Astrocyte of the cerebellum (primary cell): ENCODE results near the gene WLS.

Source experiments
- DNase-seq: peaks from one replicate; pipeline ENCODE4 v3.0.0-alpha.2; 2011; ENCODE audit warnings: low read depth
- H3K4me3 ChIP-seq: 2 replicates; pipeline ENCODE4 v1.5.1; 2011; ENCODE audit warnings: mild to moderate bottlenecking, low read depth, low read length, moderate library complexity
- in situ Hi-C: cut with HindIII; loops from 2 replicates; pipeline ENCODE4 v1.10.0; 2017; ENCODE audit warnings: low sequenced_read_pairs
- TF ChIP-seq, protein P1 (sequence below): IDR thresholded peaks from 2 replicates; pipeline ENCODE4 v1.5.1; 2012; ENCODE audit warnings: low read length, low read depth, moderate library complexity, mild to moderate bottlenecking; ENCODE audit errors: missing control alignments

WLS gene

DNA sequence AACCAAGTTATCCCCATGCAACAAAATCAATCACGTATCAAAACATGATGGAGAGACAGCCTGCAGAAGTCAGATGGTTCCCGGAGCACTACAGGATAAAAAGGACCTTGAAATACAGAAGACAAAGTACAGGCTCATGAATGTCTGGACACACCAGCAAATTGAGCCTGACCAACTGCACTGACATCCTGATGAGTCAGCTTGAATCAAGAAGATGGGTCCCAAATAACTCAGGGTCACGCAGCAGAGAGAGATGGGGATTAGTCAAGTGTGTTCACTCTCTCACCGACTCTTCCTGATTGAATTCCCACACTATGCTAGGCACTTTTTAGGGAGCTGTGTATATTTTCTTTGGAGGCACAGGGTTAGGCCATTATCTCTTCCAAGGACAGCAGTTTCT is 110.8 kb downstream of the WLS start:
- TF ChIP-seq, protein P1, sequence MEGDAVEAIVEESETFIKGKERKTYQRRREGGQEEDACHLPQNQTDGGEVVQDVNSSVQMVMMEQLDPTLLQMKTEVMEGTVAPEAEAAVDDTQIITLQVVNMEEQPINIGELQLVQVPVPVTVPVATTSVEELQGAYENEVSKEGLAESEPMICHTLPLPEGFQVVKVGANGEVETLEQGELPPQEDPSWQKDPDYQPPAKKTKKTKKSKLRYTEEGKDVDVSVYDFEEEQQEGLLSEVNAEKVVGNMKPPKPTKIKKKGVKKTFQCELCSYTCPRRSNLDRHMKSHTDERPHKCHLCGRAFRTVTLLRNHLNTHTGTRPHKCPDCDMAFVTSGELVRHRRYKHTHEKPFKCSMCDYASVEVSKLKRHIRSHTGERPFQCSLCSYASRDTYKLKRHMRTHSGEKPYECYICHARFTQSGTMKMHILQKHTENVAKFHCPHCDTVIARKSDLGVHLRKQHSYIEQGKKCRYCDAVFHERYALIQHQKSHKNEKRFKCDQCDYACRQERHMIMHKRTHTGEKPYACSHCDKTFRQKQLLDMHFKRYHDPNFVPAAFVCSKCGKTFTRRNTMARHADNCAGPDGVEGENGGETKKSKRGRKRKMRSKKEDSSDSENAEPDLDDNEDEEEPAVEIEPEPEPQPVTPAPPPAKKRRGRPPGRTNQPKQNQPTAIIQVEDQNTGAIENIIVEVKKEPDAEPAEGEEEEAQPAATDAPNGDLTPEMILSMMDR = no peak
- DNase-seq = no peak
- H3K4me3 ChIP-seq = no peak overlapping the region
- in situ Hi-C loops = loop anchor here (25.0 kb wide), 1 partner anchor 584 kb away; no protein-coding TSS in a partner anchor

DNA sequence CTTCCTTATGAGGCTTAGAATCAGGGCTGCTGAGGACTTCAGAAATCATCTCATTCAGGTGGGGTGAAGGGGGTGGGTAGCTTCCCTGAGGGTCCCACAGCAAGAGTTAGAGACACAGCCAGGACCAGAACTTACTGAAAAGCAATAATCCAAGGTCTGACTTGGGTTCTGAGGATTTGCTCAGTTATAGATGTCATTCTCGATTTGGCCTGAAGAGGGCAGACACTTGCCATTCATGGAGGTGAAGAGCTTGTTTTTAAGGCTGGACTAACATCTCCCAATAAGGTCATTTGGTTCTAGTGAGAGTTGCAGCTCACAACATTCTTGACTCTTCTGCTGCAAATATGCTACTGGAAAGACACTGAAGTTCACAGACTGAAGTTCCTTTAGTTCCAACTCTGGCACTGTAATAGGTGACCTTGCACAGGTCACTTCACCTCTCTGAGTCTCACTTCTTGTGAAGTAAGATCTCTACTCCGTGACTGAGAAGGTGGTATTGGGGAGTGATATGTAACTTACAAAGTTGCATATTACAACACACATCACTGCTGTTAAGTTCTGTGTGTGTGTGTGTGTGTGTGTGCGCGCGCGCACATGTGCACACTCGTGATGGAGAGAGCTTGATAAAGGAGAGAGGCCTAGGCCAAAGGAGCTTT is 112.1 kb downstream of the WLS start:
- TF ChIP-seq, protein P1 = peak; percentile 74
- peak; percentile 75 for DNase-seq
- no peak overlapping the region for H3K4me3 ChIP-seq
- in situ Hi-C loops = loop anchor here (25.0 kb wide), 1 partner anchor 583 kb away; no protein-coding TSS in a partner anchor

DNA sequence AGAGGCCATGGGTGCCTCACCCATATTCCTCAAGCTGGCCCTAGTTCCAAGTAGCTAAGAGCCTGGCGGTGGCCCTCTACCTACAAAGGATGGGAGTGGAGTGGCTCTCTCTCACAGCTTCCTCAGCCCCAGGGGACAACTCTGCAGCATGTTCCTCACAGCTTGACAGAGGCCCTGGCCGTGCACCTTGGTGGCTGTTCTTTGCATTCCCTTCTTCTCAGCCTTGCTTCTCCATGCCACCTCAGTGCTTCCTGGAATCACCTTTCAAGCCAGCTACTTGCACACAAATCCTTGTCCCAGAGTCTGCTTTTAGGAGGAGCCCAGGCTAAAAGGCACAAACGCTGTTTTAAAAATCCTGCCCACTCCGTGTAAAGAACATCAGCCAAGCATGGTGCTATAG is 112.9 kb downstream of the WLS start:
- no peak overlapping the region for H3K4me3 ChIP-seq
- no peak for DNase-seq
- in situ Hi-C loops = loop anchor here (25.0 kb wide), 1 partner anchor 582 kb away; no protein-coding TSS in a partner anchor
- TF ChIP-seq, protein P1 = no peak

DNA sequence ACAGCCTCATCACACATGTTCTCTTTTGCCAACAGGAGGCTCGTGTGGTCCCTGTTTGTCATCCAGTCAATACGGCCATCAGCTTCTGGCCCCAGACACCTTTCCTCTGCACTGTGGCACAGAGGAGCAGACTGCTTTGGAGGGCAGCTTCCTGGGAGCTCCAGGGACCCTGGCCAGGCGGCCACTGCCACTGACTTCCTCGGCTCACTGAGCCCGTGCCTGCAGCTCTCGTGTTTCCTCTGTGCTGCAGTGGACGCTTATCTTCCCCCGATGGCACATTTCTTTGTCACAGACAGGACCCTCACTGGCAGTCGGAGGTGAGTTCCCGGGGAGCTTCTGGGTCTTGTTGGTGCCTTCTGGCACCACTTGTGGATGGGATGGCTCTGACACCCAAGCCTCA is 114.9 kb downstream of the WLS start:
- in situ Hi-C loops = loop anchor here (25.0 kb wide), 1 partner anchor 580 kb away; no protein-coding TSS in a partner anchor

DNA sequence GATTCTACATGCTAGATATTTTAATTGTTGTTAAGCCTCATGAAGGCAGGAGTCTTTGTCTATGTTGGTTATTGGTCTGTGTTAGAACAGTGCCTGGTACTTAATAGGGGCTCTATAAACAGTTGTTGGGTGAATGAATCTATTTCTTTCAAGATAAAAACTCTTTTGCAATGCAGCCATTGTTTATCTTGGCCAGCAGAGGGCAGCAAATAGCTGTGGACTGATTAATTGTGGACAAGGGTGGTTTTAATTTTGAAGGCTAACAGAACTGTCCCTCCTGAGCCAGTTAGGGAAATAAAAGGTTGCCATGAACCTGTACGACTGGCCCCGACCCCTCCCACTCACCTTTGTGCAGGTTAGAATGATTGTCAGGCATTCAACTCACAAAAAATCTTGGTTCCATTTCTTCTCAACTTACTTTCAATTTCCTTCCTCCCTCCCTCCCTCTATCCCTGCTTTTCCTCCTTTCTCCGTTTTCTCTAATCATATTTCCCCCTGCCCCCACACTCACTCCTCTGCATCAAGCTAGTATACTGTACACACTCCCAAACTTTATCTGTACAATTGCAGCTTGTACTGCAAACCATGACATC is 115.6 kb downstream of the WLS start:
- in situ Hi-C loops = loop anchor here (25.0 kb wide), 1 partner anchor 579 kb away; no protein-coding TSS in a partner anchor
- DNase-seq = no peak
- no peak overlapping the region for H3K4me3 ChIP-seq
- TF ChIP-seq, protein P1 = peak; percentile 76

More for the DNA sequence above, 114.9 kb downstream of the WLS start:
- TF ChIP-seq, protein P1 = no peak
- DNase-seq = no peak
- H3K4me3 ChIP-seq = no peak overlapping the region

DNA sequence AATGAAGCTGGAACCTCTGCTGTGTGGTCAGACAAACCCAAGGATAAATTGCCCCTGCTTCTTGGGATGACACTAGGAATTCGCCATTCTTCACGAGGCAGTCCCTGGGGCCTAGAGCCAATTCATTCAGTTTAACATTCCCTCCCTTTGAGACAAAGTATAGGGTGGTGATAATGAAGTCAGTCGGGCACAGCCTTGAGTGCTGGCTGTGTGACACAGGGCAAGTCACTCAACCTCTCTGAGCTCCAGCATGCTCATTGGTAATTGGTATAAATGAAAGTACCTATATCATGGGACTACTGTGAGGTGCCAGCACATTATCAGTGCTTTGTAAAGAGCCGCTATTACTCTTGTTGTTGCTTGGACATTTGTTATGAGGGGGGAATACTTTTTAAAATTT is 117.0 kb downstream of the WLS start:
- in situ Hi-C loops = loop anchor here (25.0 kb wide), 1 partner anchor 578 kb away; no protein-coding TSS in a partner anchor
- no peak overlapping the region for H3K4me3 ChIP-seq
- TF ChIP-seq, protein P1 = no peak
- DNase-seq = no peak
